HCT116 (cell line): Measurements from ENCODE around the gene AP1AR. TPM values are rescaled to one million over a fixed set of nuclear protein-coding genes. Genes with fewer than 3 reads are reported as not detected.

Source experiments
- ATAC-seq: fragments of 200-7000 bp; cut with Tn5 transposase; 2 replicates; pipeline ENCODE4 v1.9.1; 2020; ENCODE audit warnings: mild to moderate bottlenecking, moderate library complexity
- BruUV-seq: library from RNA; stranded (reverse); fragments of 400-500 nt; replicated peaks from 2 replicates; lab custom pipeline; 2021; lab: Mats Ljungman, UMichigan
- CTCF ChIA-PET: fragments of 300-600 bp; sonication (Branson Sonifier 250); formaldehyde crosslinking; loops from one replicate; lab custom pipeline; 2021; ENCODE audit warnings: antibody characterized with exemption; lab: Charles Lee
- POLR2A ChIA-PET: fragments of 300-600, 350-600 bp; sonication (Branson Sonifier 250); formaldehyde crosslinking; loops from one replicate; lab custom pipeline; 2021; ENCODE audit warnings: antibody characterized with exemption; lab: Charles Lee
- RAD21 ChIA-PET, 2 experiments: fragments of 300-600 bp; sonication (Branson Sonifier 250); formaldehyde crosslinking; loops; one replicate each; lab custom pipeline; 2023; ENCODE audit warnings: low total read pairs in 2 of 2; ENCODE audit not compliant: uncharacterized antibody in 2 of 2, unreplicated experiment in 2 of 2, low non-redundant PET in 1 of 2; lab: Charles Lee
- DNase-seq: peaks from one replicate; pipeline ENCODE4 v3.0.0-alpha.2; 2010; ENCODE audit warnings: low read depth, low spot score
- H2AFZ ChIP-seq: fragments of 200-600 bp; shearing (Covaris generic), sonication (generic); 2 replicates; pipeline ENCODE4 v1.6.1; 2017; ENCODE audit warnings: low read depth, mixed run types, mixed read lengths, antibody characterized with exemption, low read length; ENCODE audit not compliant: poor library complexity, severe bottlenecking
- H3K27ac ChIP-seq: 2 replicates; pipeline ENCODE4 v1.5.1; 2012; ENCODE audit warnings: low read depth, low read length
- H3K27me3 ChIP-seq: fragments of 200-600 bp; sonication (generic); 2 replicates; pipeline ENCODE4 v1.6.1; 2016; ENCODE audit warnings: mixed run types, low read length, mixed read lengths; ENCODE audit not compliant: insufficient read depth
- H3K36me3 ChIP-seq, 2 experiments: fragments of 200-500 bp in 1 of 2; fragments of 200-600 bp in 1 of 2; sonication (Bioruptor generic) in 1 of 2; sonication (generic) in 1 of 2; 2 replicates each; pipeline versions ENCODE4 v1.5.1 to v1.6.1; 2014 to 2016; ENCODE audit warnings: low read length in 2 of 2, inconsistent platforms in 1 of 2, mixed read lengths in 1 of 2, mixed run types in 1 of 2; ENCODE audit not compliant: insufficient read depth in 2 of 2, control insufficient read depth in 1 of 2
- H3K4me1 ChIP-seq, 2 experiments: fragments of 200-600 bp in 1 of 2; sonication (generic) in 1 of 2; 2 replicates each; pipeline versions ENCODE4 v1.5.1 to v1.6.1; 2012 to 2017; ENCODE audit warnings: low read length in 2 of 2, inconsistent platforms in 1 of 2, mild to moderate bottlenecking in 1 of 2, mixed read lengths in 1 of 2, mixed run types in 1 of 2, moderate library complexity in 1 of 2; ENCODE audit not compliant: insufficient read depth in 2 of 2, control insufficient read depth in 1 of 2
- H3K4me2 ChIP-seq: fragments of 200-600 bp; sonication (generic); 2 replicates; pipeline ENCODE4 v1.6.1; 2017; ENCODE audit warnings: mixed run types, low read length, mixed read lengths
- H3K4me3 ChIP-seq, 2 experiments: fragments of 200-600 bp in 1 of 2; sonication (generic) in 1 of 2; replicated peaks in 1 of 2; 2 replicates each; pipeline ENCODE4 v1.5.1; 2011 to 2016; ENCODE audit warnings: low read length in 2 of 2, control low read depth in 1 of 2, low read depth in 1 of 2, mild to moderate bottlenecking in 1 of 2, mixed read lengths in 1 of 2, mixed run types in 1 of 2
- H3K79me2 ChIP-seq: fragments of 200-600 bp; sonication (generic); 2 replicates; pipeline ENCODE4 v1.6.1; 2017; ENCODE audit warnings: mild to moderate bottlenecking, mixed run types, low read length, moderate library complexity, mixed read lengths; ENCODE audit not compliant: insufficient read depth
- H3K9ac ChIP-seq: fragments of 200-600 bp; sonication (generic); 2 replicates; pipeline ENCODE4 v1.6.1; 2016; ENCODE audit warnings: low read length, mixed read lengths
- H3K9me2 ChIP-seq: fragments of 200-600 bp; sonication (generic), shearing (Covaris generic); 2 replicates; pipeline ENCODE4 v1.6.1; 2017; ENCODE audit warnings: mixed run types, mild to moderate bottlenecking, moderate library complexity; ENCODE audit not compliant: insufficient read depth
- H3K9me3 ChIP-seq, 2 experiments: fragments of 200-500 bp in 1 of 2; fragments of 200-600 bp in 1 of 2; sonication (Bioruptor generic) in 1 of 2; sonication (generic) in 1 of 2; 2 replicates each; pipeline ENCODE4 v1.6.1; 2014 to 2017; ENCODE audit warnings: low read length in 2 of 2, mixed read lengths in 2 of 2, inconsistent platforms in 1 of 2, low read depth in 1 of 2, mild to moderate bottlenecking in 1 of 2, mixed run types in 1 of 2, moderate library complexity in 1 of 2; ENCODE audit not compliant: control insufficient read depth in 1 of 2, insufficient read depth in 1 of 2
- H4K20me1 ChIP-seq: fragments of 200-600 bp; sonication (generic), shearing (Covaris generic); 2 replicates; pipeline ENCODE4 v1.6.1; 2017; ENCODE audit warnings: mixed run types, mild to moderate bottlenecking, moderate library complexity; ENCODE audit not compliant: insufficient read depth
- CBX3 ChIP-seq: IDR thresholded peaks from 2 replicates; pipeline ENCODE4 v1.6.1; 2012; ENCODE audit warnings: low read depth
- ELF1 ChIP-seq: IDR thresholded peaks from 2 replicates; pipeline ENCODE4 v1.6.1; 2012; ENCODE audit warnings: low read depth, borderline replicate concordance
- EZH2 ChIP-seq: fragments of 200-600 bp; sonication (generic); IDR thresholded peaks from 2 replicates; pipeline ENCODE4 v1.6.1; 2017; ENCODE audit warnings: antibody characterized with exemption, mixed run types
- FOSL1 ChIP-seq: IDR thresholded peaks from 2 replicates; pipeline ENCODE4 v1.6.1; 2012; ENCODE audit warnings: low read depth
- SIN3A ChIP-seq: IDR thresholded peaks from 2 replicates; pipeline ENCODE4 v1.6.1; 2012; ENCODE audit warnings: low read depth
- SP1 ChIP-seq: IDR thresholded peaks from 2 replicates; pipeline ENCODE4 v1.6.1; 2012; ENCODE audit warnings: low read depth
- SRF ChIP-seq: IDR thresholded peaks from 2 replicates; pipeline ENCODE4 v1.6.1; 2012; ENCODE audit warnings: low read depth
- TCF7L2 ChIP-seq: IDR thresholded peaks from 2 replicates; pipeline ENCODE4 v1.7.0; 2011; ENCODE audit warnings: borderline replicate concordance, inconsistent platforms; ENCODE audit not compliant: insufficient read depth, insufficient read length; ENCODE audit errors: extremely low read depth
- intact Hi-C: fragments of 100-400 bp; cut with micrococcal nuclease; formaldehyde crosslinking; loops from 2 replicates; pipeline ENCODE4 v1.10.0; 2022
- total RNA-seq: library from RNA; stranded (reverse); gene quantifications from one replicate; pipeline ENCODE4 v1.2.1, GENCODE V29; 2021; ENCODE audit not compliant: unreplicated experiment
- TF ChIP-seq, protein P1 (sequence below): IDR thresholded peaks from 2 replicates; pipeline ENCODE4 v1.6.1; 2012; ENCODE audit warnings: low read depth
- TF ChIP-seq, protein P2 (sequence below): IDR thresholded peaks from 2 replicates; pipeline ENCODE4 v1.6.1; 2011; ENCODE audit warnings: mild to moderate bottlenecking, low read length, moderate library complexity; ENCODE audit not compliant: insufficient replicate concordance; ENCODE audit errors: extremely low read depth

Gene AP1AR
- total RNA-seq, 1 experiment from 2014 or later, result 56.7 TPM

DNA sequence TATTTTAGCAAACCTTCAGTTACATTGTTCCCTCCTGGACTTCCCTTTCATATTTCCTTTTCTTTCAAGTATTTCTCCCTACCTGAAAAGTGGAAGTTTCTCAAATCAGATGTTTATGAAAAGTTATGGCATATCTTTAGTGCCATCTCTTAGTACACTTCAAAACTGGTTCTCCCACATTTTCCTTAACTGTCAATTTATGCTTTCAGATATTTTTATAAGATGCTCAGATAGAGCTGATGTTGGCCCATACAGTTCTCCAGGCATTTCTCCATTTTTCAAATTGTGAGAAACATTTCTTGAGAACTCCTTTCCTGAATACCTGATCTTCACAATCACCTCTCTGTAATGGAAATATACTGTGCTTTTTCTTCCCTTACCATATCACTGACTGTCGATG, 32.5 kb upstream of the AP1AR start:
- H3K4me3 ChIP-seq, result no peak overlapping the region
- RAD21 ChIA-PET, result no interaction called here
- no peaks in the 10 kb centered on the region for H3K79me2 ChIP-seq
- no peak for DNase-seq
- no peak overlapping the region for H2AFZ ChIP-seq
- no peak overlapping the region for H3K4me2 ChIP-seq
- H3K9me2 ChIP-seq, result no peaks in the 10 kb centered on the region
- H3K4me1 ChIP-seq, result peaks cover 9% of the 10 kb centered on the region in 2 experiments; a peak in 1 of 4 replicates
- H3K27ac ChIP-seq, result no peak overlapping the region
- H3K36me3 ChIP-seq, result no peaks in the 10 kb centered on the region
- H3K9ac ChIP-seq, result no peak overlapping the region
- intact Hi-C loops, result no loop called here
- H3K9me3 ChIP-seq, result no peaks in the 10 kb centered on the region
- BruUV-seq, result no TSS peak
- H3K27me3 ChIP-seq, result no peaks in the 10 kb centered on the region
- no peak for TF ChIP-seq FOSL1
- no peak for TF ChIP-seq EZH2
- TF ChIP-seq, protein P1, sequence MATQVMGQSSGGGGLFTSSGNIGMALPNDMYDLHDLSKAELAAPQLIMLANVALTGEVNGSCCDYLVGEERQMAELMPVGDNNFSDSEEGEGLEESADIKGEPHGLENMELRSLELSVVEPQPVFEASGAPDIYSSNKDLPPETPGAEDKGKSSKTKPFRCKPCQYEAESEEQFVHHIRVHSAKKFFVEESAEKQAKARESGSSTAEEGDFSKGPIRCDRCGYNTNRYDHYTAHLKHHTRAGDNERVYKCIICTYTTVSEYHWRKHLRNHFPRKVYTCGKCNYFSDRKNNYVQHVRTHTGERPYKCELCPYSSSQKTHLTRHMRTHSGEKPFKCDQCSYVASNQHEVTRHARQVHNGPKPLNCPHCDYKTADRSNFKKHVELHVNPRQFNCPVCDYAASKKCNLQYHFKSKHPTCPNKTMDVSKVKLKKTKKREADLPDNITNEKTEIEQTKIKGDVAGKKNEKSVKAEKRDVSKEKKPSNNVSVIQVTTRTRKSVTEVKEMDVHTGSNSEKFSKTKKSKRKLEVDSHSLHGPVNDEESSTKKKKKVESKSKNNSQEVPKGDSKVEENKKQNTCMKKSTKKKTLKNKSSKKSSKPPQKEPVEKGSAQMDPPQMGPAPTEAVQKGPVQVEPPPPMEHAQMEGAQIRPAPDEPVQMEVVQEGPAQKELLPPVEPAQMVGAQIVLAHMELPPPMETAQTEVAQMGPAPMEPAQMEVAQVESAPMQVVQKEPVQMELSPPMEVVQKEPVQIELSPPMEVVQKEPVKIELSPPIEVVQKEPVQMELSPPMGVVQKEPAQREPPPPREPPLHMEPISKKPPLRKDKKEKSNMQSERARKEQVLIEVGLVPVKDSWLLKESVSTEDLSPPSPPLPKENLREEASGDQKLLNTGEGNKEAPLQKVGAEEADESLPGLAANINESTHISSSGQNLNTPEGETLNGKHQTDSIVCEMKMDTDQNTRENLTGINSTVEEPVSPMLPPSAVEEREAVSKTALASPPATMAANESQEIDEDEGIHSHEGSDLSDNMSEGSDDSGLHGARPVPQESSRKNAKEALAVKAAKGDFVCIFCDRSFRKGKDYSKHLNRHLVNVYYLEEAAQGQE, result no peak
- no peak for TF ChIP-seq ELF1
- no peak for TF ChIP-seq SP1
- TF ChIP-seq, protein P2, sequence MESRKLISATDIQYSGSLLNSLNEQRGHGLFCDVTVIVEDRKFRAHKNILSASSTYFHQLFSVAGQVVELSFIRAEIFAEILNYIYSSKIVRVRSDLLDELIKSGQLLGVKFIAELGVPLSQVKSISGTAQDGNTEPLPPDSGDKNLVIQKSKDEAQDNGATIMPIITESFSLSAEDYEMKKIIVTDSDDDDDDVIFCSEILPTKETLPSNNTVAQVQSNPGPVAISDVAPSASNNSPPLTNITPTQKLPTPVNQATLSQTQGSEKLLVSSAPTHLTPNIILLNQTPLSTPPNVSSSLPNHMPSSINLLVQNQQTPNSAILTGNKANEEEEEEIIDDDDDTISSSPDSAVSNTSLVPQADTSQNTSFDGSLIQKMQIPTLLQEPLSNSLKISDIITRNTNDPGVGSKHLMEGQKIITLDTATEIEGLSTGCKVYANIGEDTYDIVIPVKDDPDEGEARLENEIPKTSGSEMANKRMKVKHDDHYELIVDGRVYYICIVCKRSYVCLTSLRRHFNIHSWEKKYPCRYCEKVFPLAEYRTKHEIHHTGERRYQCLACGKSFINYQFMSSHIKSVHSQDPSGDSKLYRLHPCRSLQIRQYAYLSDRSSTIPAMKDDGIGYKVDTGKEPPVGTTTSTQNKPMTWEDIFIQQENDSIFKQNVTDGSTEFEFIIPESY, result no peak
- no peak for TF ChIP-seq CBX3
- no peak for TF ChIP-seq SIN3A
- no peak for TF ChIP-seq SRF
- TF ChIP-seq TCF7L2, result no peak
- H4K20me1 ChIP-seq, result no peaks in the 10 kb centered on the region
- ATAC-seq, result no peak
- CTCF ChIA-PET, result no interaction called here
- POLR2A ChIA-PET, result no interaction called here
